ENCODE measurements around the gene POLK. TPM values are rescaled to one million over a fixed set of nuclear protein-coding genes. Genes with fewer than 3 reads are reported as not detected.

The POLK gene
- total and polyA plus RNA-seq, 2 of the 8 experiments (the other 6 are each of a cell fraction or from before 2014, with no cell fraction given) = 2.0 to 9.0 TPM

- no peak for TF ChIP-seq CHD7 (IDR thresholded peaks at IDR 0.05; ENCODE audit: insufficient replicate concordance, low read length)
- TF ChIP-seq KDM5A (IDR thresholded peaks at IDR 0.05; ENCODE audit: low read length) = no peak
- TF ChIP-seq GABPA (IDR thresholded peaks at IDR 0.05; ENCODE audit: borderline replicate concordance, insufficient read depth, low read length) = no peak
- TF ChIP-seq MAX (IDR thresholded peaks at IDR 0.05) = no peak
- no peak for TF ChIP-seq BRCA1 (IDR thresholded peaks at IDR 0.05; ENCODE audit: low read depth, low read length)
Observed at GRCh38 chr5:75465480-75465879, 46.2 kb upstream of the POLK start (continued).
